Suppressor macrophage (primary cell): ENCODE results near the gene ENOX1.
"Not testable (repeated sequence)": the region's sequence is repeated elsewhere in the genome, so short reads cannot be mapped to it uniquely, and the experiment has no call there.

Source experiments
- DNase-seq, 4 experiments: peaks; one replicate each; pipeline ENCODE4 v3.0.0-alpha.2; 2020 to 2022

The ENOX1 gene

GRCh38 chr13:43375797-43376465, 410.8 kb downstream of the ENOX1 start:
- DNase-seq = peak in 3 of 4 experiments; percentile 19 to 66 (median 58)

- peak; percentile 70 to 90 (median 80) for DNase-seq
Observed at GRCh38 chr13:43374621-43375020, 412.2 kb downstream of the ENOX1 start.

- no peak for DNase-seq
Observed at GRCh38 chr13:43373400-43373799, 413.4 kb downstream of the ENOX1 start.

GRCh38 chr13:43370842-43371241, 415.9 kb downstream of the ENOX1 start:
- DNase-seq = no peak

GRCh38 chr13:43369319-43369718, 417.5 kb downstream of the ENOX1 start:
- DNase-seq = no peak

GRCh38 chr13:43368003-43368402, 418.8 kb downstream of the ENOX1 start:
- no peak for DNase-seq

- DNase-seq = no peak
Observed at GRCh38 chr13:43365039-43365344, 421.8 kb downstream of the ENOX1 start.

GRCh38 chr13:43364210-43365038, 422.3 kb downstream of the ENOX1 start:
- DNase-seq = no peak

- no peak for DNase-seq
Observed at GRCh38 chr13:43363156-43363953, 423.4 kb downstream of the ENOX1 start.

GRCh38 chr13:43362556-43362955, 424.2 kb downstream of the ENOX1 start:
- DNase-seq = no peak

- no peak for DNase-seq
Observed at GRCh38 chr13:43360892-43361610, 425.7 kb downstream of the ENOX1 start.

GRCh38 chr13:43360171-43360570, 426.6 kb downstream of the ENOX1 start:
- no peak for DNase-seq

- DNase-seq = no peak
Observed at GRCh38 chr13:43359536-43359935, 427.2 kb downstream of the ENOX1 start.

- DNase-seq = no peak
Observed at GRCh38 chr13:43357564-43357963, 429.2 kb downstream of the ENOX1 start.

- peak in 3 of 4 experiments; percentile 13 to 42 (median 16) for DNase-seq
Observed at GRCh38 chr13:43356567-43356966, 430.2 kb downstream of the ENOX1 start.

GRCh38 chr13:43355774-43356173, 431.0 kb downstream of the ENOX1 start:
- DNase-seq = no peak

GRCh38 chr13:43354153-43354945, 432.4 kb downstream of the ENOX1 start:
- DNase-seq = no peak

GRCh38 chr13:43353631-43354030, 433.1 kb downstream of the ENOX1 start:
- no peak for DNase-seq

- not testable (repeated sequence) for DNase-seq
Observed at GRCh38 chr13:43351612-43352011, 435.2 kb downstream of the ENOX1 start.

GRCh38 chr13:43348397-43348796, 438.4 kb downstream of the ENOX1 start:
- no peak for DNase-seq

GRCh38 chr13:43347877-43348276, 438.9 kb downstream of the ENOX1 start:
- no peak for DNase-seq

- no peak for DNase-seq
Observed at GRCh38 chr13:43346427-43346826, 440.3 kb downstream of the ENOX1 start.
